GM21360 (cell line): ENCODE measurements around the gene ARID1A.
A peak's percentile ranks its signal among the peaks of the same experiment; 100 is the strongest.
"Not testable (repeated sequence)": the region's sequence is repeated elsewhere in the genome, so short reads cannot be mapped to it uniquely, and the experiment has no call there.

ENCODE experiments used
- ATAC-seq: cut with Tn5 transposase; IDR thresholded peaks from one replicate; pipeline ENCODE4 v1.9.1; 2021; ENCODE audit warnings: mild to moderate bottlenecking, moderate library complexity; ENCODE audit not compliant: unreplicated experiment

Gene ARID1A

GRCh38 chr1:26787381-26787705, 91.5 kb downstream of the ARID1A start:
- ATAC-seq = peak; percentile 24

- peak; percentile 50 for ATAC-seq
These were observed 92.1 kb downstream of the ARID1A start, which contains the start of gene PIGV for GRCh38 chr1:26787706-26788514. PIGV (plus strand) TSS chr1:26787950; CDS start chr1:26790816, 2,866 bp downstream.

GRCh38 chr1:26788515-26788785, 92.6 kb downstream of the ARID1A start:
- no peak for ATAC-seq

GRCh38 chr1:26788836-26789611, 93.2 kb downstream of the ARID1A start:
- ATAC-seq = no peak

GRCh38 chr1:26789612-26789865, 93.7 kb downstream of the ARID1A start:
- ATAC-seq = no peak

GRCh38 chr1:26789931-26790330, 94.1 kb downstream of the ARID1A start:
- ATAC-seq = no peak

- no peak for ATAC-seq
These were observed 94.7 kb downstream of the ARID1A start for GRCh38 chr1:26790551-26790953.

GRCh38 chr1:26791148-26791547, 95.3 kb downstream of the ARID1A start:
- ATAC-seq = no peak

- ATAC-seq = no peak
These were observed 95.8 kb downstream of the ARID1A start for GRCh38 chr1:26791626-26792025.

- no peak for ATAC-seq
These were observed 97.1 kb downstream of the ARID1A start for GRCh38 chr1:26792924-26793323.

GRCh38 chr1:26794391-26794790, 98.6 kb downstream of the ARID1A start:
- ATAC-seq = no peak

GRCh38 chr1:26797627-26798026, 101.8 kb downstream of the ARID1A start:
- no peak for ATAC-seq

- no peak for ATAC-seq
These were observed 103.8 kb downstream of the ARID1A start for GRCh38 chr1:26799479-26800142.

GRCh38 chr1:26803932-26804331, 108.1 kb downstream of the ARID1A start:
- ATAC-seq = not testable (repeated sequence)

- ATAC-seq = not testable (repeated sequence)
These were observed 114.3 kb downstream of the ARID1A start for GRCh38 chr1:26810105-26810504.

- no peak for ATAC-seq
These were observed 115.2 kb downstream of the ARID1A start for GRCh38 chr1:26811057-26811456.

- no peak for ATAC-seq
These were observed 115.9 kb downstream of the ARID1A start for GRCh38 chr1:26811708-26812107.

GRCh38 chr1:26814377-26814776, 118.6 kb downstream of the ARID1A start:
- no peak for ATAC-seq

- no peak for ATAC-seq
These were observed 119.1 kb downstream of the ARID1A start for GRCh38 chr1:26814893-26815292.

GRCh38 chr1:26820784-26821269, 125.0 kb downstream of the ARID1A start:
- peak; percentile 89 for ATAC-seq

- no peak for ATAC-seq
These were observed 127.1 kb downstream of the ARID1A start for GRCh38 chr1:26822737-26823395.
